ENCODE results near the gene SEC11A.

Gene SEC11A

GRCh38 chr15:84629033-84629432, 86.9 kb downstream of the SEC11A start:
- ChIA-PET POLR2A (no interaction called here), CTCF (interaction anchor here (2.1 to 2.2 kb wide), 2 partner anchors 15 to 41 kb away, joined by 5 to 7 read pairs; no protein-coding TSS in a partner anchor)
- TF ChIP-seq, protein P1, sequence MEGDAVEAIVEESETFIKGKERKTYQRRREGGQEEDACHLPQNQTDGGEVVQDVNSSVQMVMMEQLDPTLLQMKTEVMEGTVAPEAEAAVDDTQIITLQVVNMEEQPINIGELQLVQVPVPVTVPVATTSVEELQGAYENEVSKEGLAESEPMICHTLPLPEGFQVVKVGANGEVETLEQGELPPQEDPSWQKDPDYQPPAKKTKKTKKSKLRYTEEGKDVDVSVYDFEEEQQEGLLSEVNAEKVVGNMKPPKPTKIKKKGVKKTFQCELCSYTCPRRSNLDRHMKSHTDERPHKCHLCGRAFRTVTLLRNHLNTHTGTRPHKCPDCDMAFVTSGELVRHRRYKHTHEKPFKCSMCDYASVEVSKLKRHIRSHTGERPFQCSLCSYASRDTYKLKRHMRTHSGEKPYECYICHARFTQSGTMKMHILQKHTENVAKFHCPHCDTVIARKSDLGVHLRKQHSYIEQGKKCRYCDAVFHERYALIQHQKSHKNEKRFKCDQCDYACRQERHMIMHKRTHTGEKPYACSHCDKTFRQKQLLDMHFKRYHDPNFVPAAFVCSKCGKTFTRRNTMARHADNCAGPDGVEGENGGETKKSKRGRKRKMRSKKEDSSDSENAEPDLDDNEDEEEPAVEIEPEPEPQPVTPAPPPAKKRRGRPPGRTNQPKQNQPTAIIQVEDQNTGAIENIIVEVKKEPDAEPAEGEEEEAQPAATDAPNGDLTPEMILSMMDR (IDR thresholded peaks at IDR 0.05; ENCODE audit: control extremely low read depth, extremely low read depth, low read depth, missing control alignments) = no peak
- DNase-seq (ENCODE audit: extremely low spot score) = no peak

GRCh38 chr15:84625123-84625522, 90.8 kb downstream of the SEC11A start:
- CTCF ChIA-PET = interaction anchor here (1.0 to 1.5 kb wide), 5 partner anchors 13 to 29 kb away, joined by 3 to 6 read pairs (median 4); partner anchors contain the start of gene WDR73
- no peak for DNase-seq (ENCODE audit: extremely low spot score)
- POLR2A ChIA-PET = no interaction called here
- TF ChIP-seq, protein P1 (IDR thresholded peaks at IDR 0.05; ENCODE audit: control extremely low read depth, extremely low read depth, low read depth, missing control alignments) = no peak

DNA sequence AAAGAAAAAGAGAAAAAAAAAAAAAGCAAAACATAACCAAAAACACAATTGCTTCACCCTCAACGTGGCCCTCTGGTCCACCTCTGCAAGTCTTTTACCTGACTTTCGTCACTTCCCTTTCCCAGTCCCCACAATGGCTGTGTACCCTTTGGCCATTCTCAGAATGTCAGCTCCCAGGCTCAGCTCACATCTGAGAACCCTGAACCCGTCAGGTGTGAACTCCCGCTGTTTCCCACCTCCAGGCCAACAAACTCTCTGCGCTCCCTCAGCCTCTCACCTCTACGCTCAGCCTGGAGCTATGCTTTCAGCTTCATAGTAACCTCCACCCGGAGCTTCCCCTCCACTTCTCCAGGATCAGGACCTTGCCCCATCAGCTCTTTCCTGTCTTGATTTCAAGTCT, 91.6 kb downstream of the SEC11A start:
- ChIA-PET POLR2A (interaction anchor here (0.5 to 0.6 kb wide), 3 partner anchors 22 to 83 kb away, joined by 3 to 5 read pairs (median 3); no protein-coding TSS in a partner anchor), CTCF (interaction anchor here (1.1 to 1.3 kb wide), 3 partner anchors 12 to 53 kb away, joined by 3 to 5 read pairs (median 4); no protein-coding TSS in a partner anchor)
- no peak for DNase-seq (ENCODE audit: extremely low spot score)
- TF ChIP-seq, protein P1 (IDR thresholded peaks at IDR 0.05; ENCODE audit: control extremely low read depth, extremely low read depth, low read depth, missing control alignments) = no peak

GRCh38 chr15:84621358-84621979, 94.5 kb downstream of the SEC11A start:
- DNase-seq (ENCODE audit: extremely low spot score) = no peak
- TF ChIP-seq, protein P1 (IDR thresholded peaks at IDR 0.05; ENCODE audit: control extremely low read depth, extremely low read depth, low read depth, missing control alignments) = no peak
- ChIA-PET CTCF (interaction anchor here (1.2 to 2.3 kb wide), 5 partner anchors 10 to 33 kb away, joined by 3 to 8 read pairs (median 6); no protein-coding TSS in a partner anchor), POLR2A (no interaction called here)

DNA sequence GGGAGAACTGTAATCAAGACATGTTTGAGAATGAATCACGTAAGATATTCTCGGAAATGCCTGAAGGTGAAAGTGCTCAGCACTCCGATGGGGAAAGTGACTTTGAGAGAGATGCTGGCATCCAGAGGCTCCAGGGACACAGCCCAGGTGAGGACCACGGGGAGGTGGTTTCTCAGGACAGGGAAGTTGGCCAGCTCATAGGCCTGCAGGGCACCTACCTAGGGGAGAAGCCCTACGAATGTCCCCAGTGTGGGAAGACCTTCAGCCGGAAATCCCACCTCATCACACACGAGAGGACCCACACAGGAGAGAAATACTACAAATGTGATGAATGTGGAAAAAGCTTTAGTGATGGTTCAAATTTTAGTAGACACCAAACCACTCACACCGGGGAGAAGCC, 95.3 kb downstream of the SEC11A start:
- no peak for DNase-seq (ENCODE audit: extremely low spot score)
- POLR2A ChIA-PET = no interaction called here
- CTCF ChIA-PET = interaction anchor here (1.2 to 2.3 kb wide), 7 partner anchors 11 to 308 kb away, joined by 3 to 8 read pairs (median 4); no protein-coding TSS in a partner anchor
- TF ChIP-seq, protein P1 (IDR thresholded peaks at IDR 0.05; ENCODE audit: control extremely low read depth, extremely low read depth, low read depth, missing control alignments) = no peak

All from GM10248 (cell line).